ENCODE results near the gene TPT1. TPM values are rescaled to one million over a fixed set of nuclear protein-coding genes. Genes with fewer than 3 reads are reported as not detected.
A peak's percentile ranks its signal among the peaks of the same experiment; 100 is the strongest.
"Not testable (repeated sequence)": the region's sequence is repeated elsewhere in the genome, so short reads cannot be mapped to it uniquely, and the experiment has no call there.

Gene TPT1
- total RNA-seq, 1 donor, result 2,345 TPM

DNA sequence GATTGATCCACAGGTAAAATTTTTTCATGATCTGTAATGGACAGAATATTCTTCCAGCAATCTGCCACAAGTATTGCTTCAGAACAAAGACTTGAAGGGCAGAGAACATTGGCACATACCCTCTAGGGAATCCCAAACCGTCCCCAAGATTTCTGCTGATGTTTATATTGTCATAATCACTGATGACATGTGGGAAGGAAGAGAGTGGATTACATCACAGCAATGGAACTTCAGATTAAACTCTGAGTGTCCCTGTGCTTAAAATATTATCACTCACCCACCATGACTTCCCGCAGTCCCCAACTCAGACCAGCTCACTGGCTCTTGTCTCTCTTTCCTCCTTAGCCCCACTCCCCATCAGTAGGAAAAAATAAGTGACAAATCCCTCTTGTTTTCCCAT lies 8.5 kb upstream of the TPT1 start:
- DNase-seq (ENCODE audit: low read depth), result peak; percentile 59
- TF ChIP-seq, protein P1, sequence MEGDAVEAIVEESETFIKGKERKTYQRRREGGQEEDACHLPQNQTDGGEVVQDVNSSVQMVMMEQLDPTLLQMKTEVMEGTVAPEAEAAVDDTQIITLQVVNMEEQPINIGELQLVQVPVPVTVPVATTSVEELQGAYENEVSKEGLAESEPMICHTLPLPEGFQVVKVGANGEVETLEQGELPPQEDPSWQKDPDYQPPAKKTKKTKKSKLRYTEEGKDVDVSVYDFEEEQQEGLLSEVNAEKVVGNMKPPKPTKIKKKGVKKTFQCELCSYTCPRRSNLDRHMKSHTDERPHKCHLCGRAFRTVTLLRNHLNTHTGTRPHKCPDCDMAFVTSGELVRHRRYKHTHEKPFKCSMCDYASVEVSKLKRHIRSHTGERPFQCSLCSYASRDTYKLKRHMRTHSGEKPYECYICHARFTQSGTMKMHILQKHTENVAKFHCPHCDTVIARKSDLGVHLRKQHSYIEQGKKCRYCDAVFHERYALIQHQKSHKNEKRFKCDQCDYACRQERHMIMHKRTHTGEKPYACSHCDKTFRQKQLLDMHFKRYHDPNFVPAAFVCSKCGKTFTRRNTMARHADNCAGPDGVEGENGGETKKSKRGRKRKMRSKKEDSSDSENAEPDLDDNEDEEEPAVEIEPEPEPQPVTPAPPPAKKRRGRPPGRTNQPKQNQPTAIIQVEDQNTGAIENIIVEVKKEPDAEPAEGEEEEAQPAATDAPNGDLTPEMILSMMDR (IDR thresholded peaks at IDR 0.05; ENCODE audit: insufficient read depth, low read depth, low read length), result no peak
- no peak overlapping the region for H3K4me3 ChIP-seq (ENCODE audit: low read depth, low read length)

DNA sequence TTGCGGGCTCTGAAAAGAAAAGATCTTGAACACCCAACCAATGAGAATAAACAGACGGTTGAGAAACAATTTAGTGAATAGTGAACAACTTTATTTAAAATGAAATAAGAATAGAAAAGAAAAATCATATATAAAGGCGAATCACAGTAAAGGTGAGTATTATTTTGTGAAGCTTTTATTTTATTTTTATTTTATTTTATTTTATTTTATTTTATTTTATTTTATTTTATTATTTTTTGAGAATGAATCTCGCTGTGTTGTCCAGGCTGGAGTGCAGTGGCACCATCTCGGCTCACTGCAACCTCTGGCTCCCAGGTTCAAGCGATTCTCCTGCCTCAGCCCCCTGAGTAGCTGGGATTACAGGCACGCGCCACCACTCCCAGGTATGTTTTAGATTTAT lies 3.1 kb upstream of the TPT1 start:
- not testable (repeated sequence) for H3K4me3 ChIP-seq (ENCODE audit: low read depth, low read length); DNase-seq (ENCODE audit: low read depth)

DNA sequence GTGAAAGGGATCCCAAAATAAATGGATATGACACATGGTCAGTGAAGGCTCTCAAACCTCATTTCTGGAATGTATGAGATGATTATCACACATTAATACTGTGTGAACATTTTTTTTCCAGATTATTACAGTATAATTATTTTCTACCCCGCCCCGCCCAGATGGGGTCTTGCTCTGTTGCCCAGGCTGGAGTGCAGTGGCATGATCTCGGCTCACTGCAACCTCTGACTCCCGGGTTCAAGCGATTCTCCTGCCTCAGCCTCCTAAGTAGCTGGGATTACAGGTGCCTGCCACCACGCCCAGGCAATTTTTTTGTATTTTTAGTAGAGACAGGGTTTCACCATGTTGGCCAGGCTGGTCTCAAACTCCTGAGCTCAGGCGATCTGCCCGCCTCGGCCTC lies 2.1 kb upstream of the TPT1 start:
- not testable (repeated sequence) for H3K4me3 ChIP-seq (ENCODE audit: low read depth, low read length); DNase-seq (ENCODE audit: low read depth)

DNA sequence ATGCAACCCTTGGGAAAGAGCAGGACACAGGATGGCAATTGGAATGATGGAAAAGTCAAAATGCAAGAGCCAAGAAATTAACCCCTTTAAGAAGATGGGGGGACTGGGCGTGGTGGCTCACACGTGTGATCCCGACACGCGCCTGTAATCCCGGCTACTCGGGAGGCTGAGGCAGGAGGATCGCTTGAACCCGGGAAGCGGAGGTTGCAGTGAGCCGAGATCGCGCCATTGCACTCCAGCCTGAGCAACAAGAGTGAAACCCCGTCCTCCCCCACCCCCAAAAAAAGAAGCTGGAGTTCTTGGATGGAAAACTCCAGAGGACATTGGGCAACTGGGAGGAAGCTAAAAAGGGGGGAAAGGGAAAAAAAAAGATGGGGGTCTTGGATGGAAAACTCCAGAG lies 1.7 kb upstream of the TPT1 start:
- not testable (repeated sequence) for H3K4me3 ChIP-seq (ENCODE audit: low read depth, low read length)

DNA sequence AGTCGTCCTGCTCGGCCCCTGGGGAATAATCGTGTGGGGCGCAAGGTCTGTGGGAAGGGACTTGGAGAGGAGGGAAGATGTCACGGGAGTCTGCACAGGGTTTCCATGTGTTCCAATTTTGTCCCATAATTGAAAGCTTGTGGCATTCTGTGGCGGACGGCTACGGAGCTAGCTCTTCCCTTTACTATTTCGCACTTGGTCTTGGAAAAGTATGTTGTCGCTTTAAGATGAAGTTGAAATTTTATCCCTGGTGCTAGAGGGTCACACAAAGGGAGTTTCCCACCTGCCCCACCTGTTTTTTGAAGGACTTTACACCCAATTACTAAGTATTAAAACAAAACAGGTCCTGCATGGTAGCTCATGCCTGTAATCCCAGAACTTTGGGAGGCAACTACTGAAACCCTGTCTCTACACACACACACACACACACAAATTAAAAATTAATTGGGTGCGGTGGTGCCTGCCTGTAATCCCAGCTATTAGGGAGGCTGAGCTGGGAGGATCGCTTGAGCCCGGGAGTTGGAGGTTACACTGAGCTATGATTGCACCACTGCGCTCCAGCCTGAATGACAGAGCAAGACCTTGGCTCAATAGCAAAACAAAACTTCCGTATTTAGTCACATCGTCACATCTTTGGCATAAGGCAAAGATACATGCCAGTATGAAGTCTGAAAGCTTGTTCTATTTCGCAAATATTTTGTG lies 967 bp upstream of the TPT1 start:
- peak; percentile 62 for DNase-seq (ENCODE audit: low read depth)
- TF ChIP-seq, protein P1 (IDR thresholded peaks at IDR 0.05; ENCODE audit: insufficient read depth, low read depth, low read length), result no peak

More for the DNA sequence above, 1.7 kb upstream of the TPT1 start:
- not testable (repeated sequence) for DNase-seq (ENCODE audit: low read depth)

DNA sequence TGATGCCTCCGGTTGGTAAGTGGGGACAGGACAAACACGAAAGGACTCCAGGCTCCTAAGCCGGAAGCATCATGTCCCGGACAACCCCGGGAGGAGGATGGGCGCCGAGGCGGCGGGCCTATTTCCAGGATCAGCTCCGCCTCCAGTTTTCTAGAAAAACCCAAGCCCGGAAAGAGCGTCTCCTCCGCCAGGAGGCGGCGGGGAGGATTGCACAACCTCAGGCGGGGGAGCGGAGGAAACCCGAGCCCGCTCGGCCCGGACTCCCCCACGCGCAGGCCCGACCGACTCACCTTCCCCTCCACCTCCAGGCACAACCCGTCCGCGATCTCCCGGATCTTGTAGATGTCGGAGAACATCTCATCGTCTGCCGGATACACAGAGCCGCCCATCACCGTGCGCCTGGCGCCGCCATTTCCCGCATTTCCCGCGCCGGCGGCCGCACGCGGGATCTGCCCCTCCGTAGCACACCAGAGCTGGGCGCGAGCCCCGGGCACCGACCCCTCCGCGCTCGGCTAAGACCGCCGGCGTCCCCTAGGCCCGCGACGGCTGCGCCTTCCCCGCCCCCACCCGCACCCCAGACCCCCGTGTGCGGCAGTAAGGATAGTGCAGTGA lies 455 bp downstream of the TPT1 start:
- peak overlapping the region; percentile 74 for H3K4me3 ChIP-seq (ENCODE audit: low read depth, low read length)

More for the DNA sequence above, 967 bp upstream of the TPT1 start:
- peak overlapping the region; percentile 96 for H3K4me3 ChIP-seq (ENCODE audit: low read depth, low read length)

DNA sequence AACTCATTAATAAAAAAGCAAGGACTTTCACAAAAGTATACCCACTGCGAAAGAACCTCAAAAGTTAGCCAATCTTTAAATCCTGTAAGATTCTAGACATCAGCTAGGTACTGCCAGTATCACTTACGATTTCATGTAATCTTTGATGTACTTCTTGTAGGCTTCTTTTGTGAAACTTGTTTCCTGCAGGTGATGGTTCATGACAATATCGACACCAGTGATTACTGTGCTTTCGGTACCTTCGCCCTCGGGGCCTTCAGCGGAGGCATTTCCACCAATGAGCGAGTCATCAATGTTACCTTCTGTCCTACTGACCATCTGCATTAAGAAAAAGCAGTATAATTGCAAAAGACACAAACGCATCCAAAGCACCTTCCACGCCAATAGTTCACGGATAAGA lies 1.1 kb downstream of the TPT1 start:
- no peak for DNase-seq (ENCODE audit: low read depth)
- TF ChIP-seq, protein P1 (IDR thresholded peaks at IDR 0.05; ENCODE audit: insufficient read depth, low read depth, low read length), result no peak
- H3K4me3 ChIP-seq (ENCODE audit: low read depth, low read length), result peak overlapping the region; percentile 74

More for the DNA sequence above, 455 bp downstream of the TPT1 start:
- TF ChIP-seq, protein P1 (IDR thresholded peaks at IDR 0.05; ENCODE audit: insufficient read depth, low read depth, low read length), result peak; percentile 45
- peak; percentile 95 for DNase-seq (ENCODE audit: low read depth)

DNA sequence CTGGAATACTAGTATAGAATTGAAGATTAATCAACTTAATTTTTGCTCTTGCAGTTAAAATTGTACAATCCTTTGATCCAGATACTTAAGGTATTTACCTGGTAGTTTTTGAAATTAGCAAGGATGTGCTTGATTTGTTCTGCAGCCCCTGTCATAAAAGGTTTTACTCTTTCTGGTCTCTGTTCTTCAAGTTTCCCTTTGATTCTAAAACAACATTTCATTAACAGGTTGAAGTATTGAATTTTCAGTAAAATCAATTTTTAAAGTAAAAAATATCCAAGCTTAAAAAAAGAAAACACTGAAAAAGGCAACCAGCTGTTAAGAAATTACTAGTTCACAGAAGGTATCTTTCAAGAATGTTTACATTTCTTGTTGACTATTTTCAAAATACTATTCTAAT lies 1.6 kb downstream of the TPT1 start:
- peak overlapping the region; percentile 74 for H3K4me3 ChIP-seq (ENCODE audit: low read depth, low read length)
- DNase-seq (ENCODE audit: low read depth), result no peak
- TF ChIP-seq, protein P1 (IDR thresholded peaks at IDR 0.05; ENCODE audit: insufficient read depth, low read depth, low read length), result no peak

All from fibroblast of villous mesenchyme (primary cell).